GM10266 (cell line): ENCODE data around the gene ADORA2A.

ENCODE experiments used
- DNase-seq: peaks from one replicate; pipeline ENCODE4 v3.0.0; 2012; ENCODE audit errors: extremely low spot score
- CTCF ChIP-seq: IDR thresholded peaks from 2 replicates; pipeline ENCODE4 v1.5.1; 2012; ENCODE audit warnings: mild to moderate bottlenecking, low read depth; ENCODE audit not compliant: control insufficient read depth, insufficient read depth; ENCODE audit errors: missing control alignments

ADORA2A gene

DNA sequence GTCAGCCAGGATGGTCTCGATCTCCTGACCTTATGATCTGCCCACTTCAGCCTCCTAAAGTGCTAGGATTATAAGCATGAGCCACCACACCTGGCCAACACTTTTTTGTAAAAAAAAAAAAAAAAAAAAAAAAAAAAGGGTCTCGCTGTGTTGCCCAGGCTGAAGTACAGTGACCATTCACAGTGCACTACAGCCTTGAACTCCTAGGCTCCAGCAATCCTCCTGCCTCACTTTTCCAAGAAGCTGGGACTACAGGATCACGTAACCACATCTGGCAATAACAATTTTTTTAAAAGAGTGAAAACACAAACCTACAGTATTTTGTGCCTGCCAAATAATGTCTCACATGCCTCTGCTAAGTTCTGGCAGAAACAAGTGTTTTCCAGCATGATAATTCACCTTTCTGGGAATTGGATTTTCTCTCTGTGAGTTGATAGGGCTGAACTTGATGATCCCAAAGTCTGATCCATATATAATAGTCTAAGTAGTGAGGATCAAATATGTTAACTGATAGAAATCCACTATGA, 30.6 kb downstream of the ADORA2A start:
- DNase-seq = no peak
- TF ChIP-seq CTCF = no peak

DNA sequence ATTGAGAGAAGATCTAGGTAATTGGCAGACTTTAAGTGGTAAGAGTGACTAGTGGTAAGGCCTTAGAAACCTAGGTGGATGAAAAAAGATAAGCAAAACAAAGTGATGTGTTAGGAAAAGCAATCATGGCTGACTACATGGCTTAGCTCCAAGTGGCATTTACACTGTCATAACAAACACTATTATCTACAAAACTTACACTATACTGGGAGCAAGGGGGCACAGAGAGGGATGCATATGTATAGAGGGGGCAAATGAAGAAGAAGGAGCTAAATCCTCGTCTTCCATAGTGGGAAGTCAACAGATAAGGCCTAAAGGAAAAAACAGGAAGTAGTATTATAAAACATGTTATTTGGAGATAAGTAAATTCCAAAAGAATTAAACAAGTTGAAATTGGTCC, 32.5 kb downstream of the ADORA2A start:
- no peak for DNase-seq
- TF ChIP-seq CTCF = no peak

GRCh38 chr22:24460418-24461089, 33.2 kb downstream of the ADORA2A start:
- no peak for TF ChIP-seq CTCF
- DNase-seq = peak; percentile 45

DNA sequence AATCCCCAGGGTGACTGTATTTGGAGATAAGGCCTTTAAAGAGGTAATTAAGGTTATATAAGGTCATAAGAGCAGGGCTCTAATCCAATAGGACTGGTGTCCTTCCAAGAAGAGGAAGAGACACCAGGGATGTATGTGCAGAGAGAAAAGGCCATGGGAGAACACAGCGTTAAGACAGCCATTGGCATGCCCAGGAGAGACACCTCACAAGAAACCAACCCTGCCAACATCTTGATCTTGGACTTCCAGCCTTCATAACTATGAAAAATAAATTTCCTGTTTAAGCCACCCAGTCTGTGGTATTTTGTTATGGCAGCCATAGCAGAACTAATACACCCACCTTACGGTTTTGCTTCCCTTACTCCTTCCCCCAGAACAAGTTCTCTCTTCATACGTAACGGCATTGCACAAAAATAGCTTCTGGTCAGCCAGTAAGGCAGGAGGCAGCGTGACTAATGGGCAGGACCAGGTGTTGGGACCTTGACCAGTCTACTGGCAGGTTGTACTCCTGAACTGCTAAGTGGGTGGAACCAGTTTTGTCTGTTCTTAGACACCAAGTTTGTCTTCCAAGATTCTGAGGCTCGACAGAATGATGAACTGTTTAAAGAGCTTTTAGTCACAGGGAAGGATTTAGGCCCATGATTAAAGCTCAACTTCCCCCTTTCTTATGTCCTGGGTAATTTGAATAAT, 35.8 kb downstream of the ADORA2A start:
- TF ChIP-seq CTCF = no peak
- DNase-seq = peak; percentile 25

- DNase-seq = no peak
- no peak for TF ChIP-seq CTCF
These were observed 38.2 kb downstream of the ADORA2A start for GRCh38 chr22:24465566-24465965.

DNA sequence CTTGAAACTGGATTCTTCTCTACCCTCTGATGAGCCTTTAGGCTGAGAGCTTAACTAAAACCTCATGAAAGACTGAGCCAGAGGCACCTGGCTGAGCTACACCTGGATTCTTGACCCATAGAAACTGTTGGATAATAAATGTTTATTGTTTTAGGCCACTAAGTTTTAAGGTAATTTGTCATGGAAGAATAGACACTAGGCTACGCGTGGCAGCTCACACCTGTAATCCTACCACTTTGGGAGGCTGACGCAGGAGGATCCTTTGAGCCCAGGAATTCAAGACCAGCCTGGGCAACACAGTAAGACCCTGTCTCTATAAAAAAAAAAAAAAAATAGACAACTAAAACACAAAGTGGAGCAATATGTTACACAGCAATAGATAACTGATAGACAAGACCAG, 38.6 kb downstream of the ADORA2A start:
- TF ChIP-seq CTCF = no peak
- no peak for DNase-seq
